HepG2 (cell line): Measurements from ENCODE around the gene CDK10. TPM values are rescaled to one million over a fixed set of nuclear protein-coding genes. Genes with fewer than 3 reads are reported as not detected.

ENCODE experiments used
- ARNT ChIP-seq: fragments of 450-650 bp; IDR thresholded peaks from 2 replicates; pipeline ENCODE4 v1.6.1; 2017
- ELF4 ChIP-seq: sonication (generic); formaldehyde crosslinking; IDR thresholded peaks from 2 replicates; pipeline ENCODE4 v1.5.0; 2020; ENCODE audit warnings: missing genetic modification reagents, mild to moderate bottlenecking, moderate library complexity, borderline replicate concordance
- JUN ChIP-seq: sonication (generic); formaldehyde crosslinking; IDR thresholded peaks from 2 replicates; pipeline ENCODE4 v1.4.0; 2020; ENCODE audit warnings: mild to moderate bottlenecking, missing genetic modification reagents
- NFE2L2 ChIP-seq: fragments of 150-350 bp; IDR thresholded peaks from 2 replicates; pipeline ENCODE4 v1.6.1; 2014; ENCODE audit warnings: low read length
- RELA ChIP-seq: sonication (generic); formaldehyde crosslinking; IDR thresholded peaks from 2 replicates; pipeline ENCODE4 v1.4.0; 2020; ENCODE audit warnings: missing genetic modification reagents
- REPIN1 ChIP-seq: sonication (generic); formaldehyde crosslinking; IDR thresholded peaks from 2 replicates; pipeline ENCODE4 v1.8.0; 2022; ENCODE audit warnings: missing genetic modification reagents, low read depth, mild to moderate bottlenecking, borderline replicate concordance
- SMARCE1 ChIP-seq: fragments of 450-650 bp; IDR thresholded peaks from 2 replicates; pipeline ENCODE4 v1.6.1; 2017; ENCODE audit warnings: borderline replicate concordance
- SNAPC2 ChIP-seq: sonication (generic); formaldehyde crosslinking; IDR thresholded peaks from 2 replicates; pipeline ENCODE4 v1.8.1; 2022; ENCODE audit warnings: mild to moderate bottlenecking, missing genetic modification reagents
- SOX5 ChIP-seq: IDR thresholded peaks from 2 replicates; pipeline ENCODE4 v1.6.1; 2016; ENCODE audit warnings: borderline replicate concordance
- SP1 ChIP-seq, 2 experiments: fragments of 450-650 bp in 1 of 2; sonication (generic) in 1 of 2; formaldehyde crosslinking in 1 of 2; IDR thresholded peaks; 2 replicates each; pipeline versions ENCODE4 v1.4.0 to v1.6.1; 2016 to 2020; ENCODE audit warnings: missing genetic modification reagents in 1 of 2
- SP140L ChIP-seq: sonication (generic); formaldehyde crosslinking; IDR thresholded peaks from 2 replicates; pipeline ENCODE4 v1.4.0; 2020; ENCODE audit warnings: missing genetic modification reagents, borderline replicate concordance
- TBL1XR1 ChIP-seq: fragments of 150-350 bp; IDR thresholded peaks from 2 replicates; pipeline ENCODE4 v1.6.1; 2014; ENCODE audit warnings: borderline replicate concordance, low read length; ENCODE audit not compliant: partially characterized antibody
- ZFP37 ChIP-seq: sonication (generic); formaldehyde crosslinking; IDR thresholded peaks from 2 replicates; pipeline ENCODE4 v1.4.0; 2020; ENCODE audit warnings: missing genetic modification reagents, borderline replicate concordance
- ZNF101 ChIP-seq: sonication (generic); formaldehyde crosslinking; IDR thresholded peaks from 2 replicates; pipeline ENCODE4 v1.4.0; 2020; ENCODE audit warnings: mild to moderate bottlenecking, low read depth, missing genetic modification reagents, borderline replicate concordance
- ZNF251 ChIP-seq: sonication (generic); formaldehyde crosslinking; IDR thresholded peaks from 2 replicates; pipeline ENCODE4 v1.9.0; 2021; ENCODE audit warnings: mild to moderate bottlenecking, missing genetic modification reagents
- ZNF253 ChIP-seq: sonication (generic); formaldehyde crosslinking; IDR thresholded peaks from 2 replicates; pipeline ENCODE4 v1.8.0; 2022; ENCODE audit warnings: mild to moderate bottlenecking, missing genetic modification reagents, borderline replicate concordance
- ZNF333 ChIP-seq: sonication (generic); formaldehyde crosslinking; IDR thresholded peaks from 2 replicates; pipeline ENCODE4 v1.4.0; 2020; ENCODE audit warnings: mild to moderate bottlenecking, missing genetic modification reagents, borderline replicate concordance
- ZNF564 ChIP-seq: sonication (generic); formaldehyde crosslinking; IDR thresholded peaks from 2 replicates; pipeline ENCODE4 v1.8.1; 2023; ENCODE audit warnings: mild to moderate bottlenecking, missing genetic modification reagents
- polyA plus RNA-seq, 8 experiments: library from polyadenylated mRNA; depleted of rRNA in 3 of 8; stranded (reverse) in 7 of 8; unstranded in 1 of 8; fragments of >200 nt; fragmentation: Illumina TruSeq in 4 of 8; extraction: Trizol in 4 of 8; gene quantifications; 2 replicates each; pipeline versions ENCODE4 v1.2.1 to v1.2.3, GENCODE V29; 2011 to 2016; ENCODE audit warnings: low read depth in 4 of 8, missing spikeins in 1 of 8, mixed read lengths in 1 of 8; ENCODE audit not compliant: insufficient read depth in 1 of 8
- total RNA-seq, 5 experiments: library from RNA; depleted of rRNA; stranded (reverse); fragments of >200 nt; fragmentation: Illumina TruSeq; extraction: Trizol; gene quantifications; 2 replicates each; pipeline ENCODE4 v1.2.3, GENCODE V29; 2016; ENCODE audit warnings: low read depth in 1 of 5
- TF ChIP-seq, protein P1 (sequence below): sonication (generic); formaldehyde crosslinking; IDR thresholded peaks from 2 replicates; pipeline ENCODE4 v1.4.0; 2020; ENCODE audit warnings: missing genetic modification reagents, borderline replicate concordance
- TF ChIP-seq, protein P2 (sequence below): sonication (generic); formaldehyde crosslinking; IDR thresholded peaks from 2 replicates; pipeline ENCODE4 v1.4.0; 2020; ENCODE audit warnings: mild to moderate bottlenecking, missing genetic modification reagents
- TF ChIP-seq, protein P3 (sequence below): sonication (generic); formaldehyde crosslinking; IDR thresholded peaks from 2 replicates; pipeline ENCODE4 v1.8.0; 2022; ENCODE audit warnings: missing genetic modification reagents, low read depth, mild to moderate bottlenecking, borderline replicate concordance
- TF ChIP-seq, protein P4 (sequence below): sonication (generic); formaldehyde crosslinking; IDR thresholded peaks from 2 replicates; pipeline ENCODE4 v1.4.0; 2020; ENCODE audit warnings: missing genetic modification reagents

The CDK10 gene
- total and polyA plus RNA-seq, 2 of the 13 experiments (the other 11 are each of a cell fraction or from before 2014, with no cell fraction given): 2.5 to 3.9 TPM

DNA sequence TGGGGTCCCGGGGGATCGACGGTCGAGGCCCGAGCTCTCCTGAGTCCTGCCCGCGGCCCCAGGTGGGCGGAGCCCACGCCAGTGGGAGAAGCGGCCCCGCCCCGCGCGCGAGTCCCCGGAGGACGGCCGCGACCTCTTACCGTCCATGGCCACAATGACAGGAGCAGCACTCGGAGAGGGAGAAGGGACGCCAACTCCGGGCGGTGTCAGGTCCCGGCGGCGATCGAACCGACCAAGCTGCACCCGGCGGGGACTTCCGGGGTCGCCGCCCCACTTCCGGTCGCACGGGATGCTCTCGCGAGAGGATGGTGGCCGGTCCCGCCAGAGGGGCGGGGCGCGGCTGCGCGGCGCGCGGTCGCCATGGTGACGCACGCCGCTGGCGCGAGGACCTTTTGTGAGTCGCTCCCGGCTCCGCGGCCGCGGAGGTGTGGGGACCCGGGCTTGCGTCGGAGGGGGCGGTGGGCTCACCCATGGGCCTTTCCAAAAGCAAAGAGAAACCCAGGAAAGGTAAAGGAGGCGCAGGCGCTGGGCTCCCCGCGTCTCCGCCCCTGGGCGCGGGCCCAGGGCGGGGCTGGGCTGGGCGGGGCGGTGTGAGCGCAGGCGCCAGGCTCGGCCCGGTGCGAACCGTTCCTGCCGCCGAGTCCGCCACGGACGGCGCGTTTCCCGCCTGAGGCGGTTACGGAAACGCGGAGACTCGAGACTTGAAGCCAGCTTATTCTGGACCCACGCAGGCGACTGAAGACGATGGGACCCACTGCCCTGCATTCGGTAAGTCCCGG lies 28.9 kb upstream of the CDK10 start, which contains the start of the genes CHMP1A and SPATA33 (continued):
- TF ChIP-seq ELF4 (CRISPR knock-in tag) (peak; percentile 85; the same call in 1 of the 2 replicates), RELA (CRISPR knock-in tag) (peak; percentile 38; the same call in 1 of the 2 replicates), ZNF333 (CRISPR knock-in tag) (no peak; the same call in 1 of the 2 replicates), ZNF101 (no peak), NFE2L2 (no peak), JUN (CRISPR knock-in tag) (peak; percentile 37; the same call in 1 of the 2 replicates), ZNF253 (CRISPR knock-in tag) (no peak), SOX5 (no peak; the same call in 1 of the 2 replicates), TBL1XR1 (no peak), ZNF251 (CRISPR knock-in tag) (no peak), SP140L (CRISPR knock-in tag) (no peak; the same call in 1 of the 2 replicates), ZNF564 (no peak; the same call in none of the 2 replicates), REPIN1 (CRISPR knock-in tag) (peak; percentile 23), SMARCE1 (no peak), SP1 (IDR thresholded peaks at IDR 0.05) (no peak), SP1 (CRISPR knock-in tag; IDR thresholded peaks at IDR 0.05) (0 out of 2 replicates have a peak, but pooled peaks have one; percentile 71), SNAPC2 (CRISPR knock-in tag) (no peak), ZFP37 (CRISPR knock-in tag) (0 out of 2 replicates have a peak, but pooled peaks have one; percentile 15), ARNT (no peak)
- TF ChIP-seq, protein P1, sequence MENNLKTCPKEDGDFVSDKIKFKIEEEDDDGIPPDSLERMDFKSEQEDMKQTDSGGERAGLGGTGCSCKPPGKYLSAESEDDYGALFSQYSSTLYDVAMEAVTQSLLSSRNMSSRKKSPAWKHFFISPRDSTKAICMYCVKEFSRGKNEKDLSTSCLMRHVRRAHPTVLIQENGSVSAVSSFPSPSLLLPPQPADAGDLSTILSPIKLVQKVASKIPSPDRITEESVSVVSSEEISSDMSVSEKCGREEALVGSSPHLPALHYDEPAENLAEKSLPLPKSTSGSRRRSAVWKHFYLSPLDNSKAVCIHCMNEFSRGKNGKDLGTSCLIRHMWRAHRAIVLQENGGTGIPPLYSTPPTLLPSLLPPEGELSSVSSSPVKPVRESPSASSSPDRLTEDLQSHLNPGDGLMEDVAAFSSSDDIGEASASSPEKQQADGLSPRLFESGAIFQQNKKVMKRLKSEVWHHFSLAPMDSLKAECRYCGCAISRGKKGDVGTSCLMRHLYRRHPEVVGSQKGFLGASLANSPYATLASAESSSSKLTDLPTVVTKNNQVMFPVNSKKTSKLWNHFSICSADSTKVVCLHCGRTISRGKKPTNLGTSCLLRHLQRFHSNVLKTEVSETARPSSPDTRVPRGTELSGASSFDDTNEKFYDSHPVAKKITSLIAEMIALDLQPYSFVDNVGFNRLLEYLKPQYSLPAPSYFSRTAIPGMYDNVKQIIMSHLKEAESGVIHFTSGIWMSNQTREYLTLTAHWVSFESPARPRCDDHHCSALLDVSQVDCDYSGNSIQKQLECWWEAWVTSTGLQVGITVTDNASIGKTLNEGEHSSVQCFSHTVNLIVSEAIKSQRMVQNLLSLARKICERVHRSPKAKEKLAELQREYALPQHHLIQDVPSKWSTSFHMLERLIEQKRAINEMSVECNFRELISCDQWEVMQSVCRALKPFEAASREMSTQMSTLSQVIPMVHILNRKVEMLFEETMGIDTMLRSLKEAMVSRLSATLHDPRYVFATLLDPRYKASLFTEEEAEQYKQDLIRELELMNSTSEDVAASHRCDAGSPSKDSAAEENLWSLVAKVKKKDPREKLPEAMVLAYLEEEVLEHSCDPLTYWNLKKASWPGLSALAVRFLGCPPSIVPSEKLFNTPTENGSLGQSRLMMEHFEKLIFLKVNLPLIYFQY (CRISPR knock-in tag): no peak; the same call in 1 of the 2 replicates
- TF ChIP-seq, protein P2, sequence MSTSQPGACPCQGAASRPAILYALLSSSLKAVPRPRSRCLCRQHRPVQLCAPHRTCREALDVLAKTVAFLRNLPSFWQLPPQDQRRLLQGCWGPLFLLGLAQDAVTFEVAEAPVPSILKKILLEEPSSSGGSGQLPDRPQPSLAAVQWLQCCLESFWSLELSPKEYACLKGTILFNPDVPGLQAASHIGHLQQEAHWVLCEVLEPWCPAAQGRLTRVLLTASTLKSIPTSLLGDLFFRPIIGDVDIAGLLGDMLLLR (CRISPR knock-in tag): peak; percentile 77; the same call in 1 of the 2 replicates
- TF ChIP-seq, protein P3, sequence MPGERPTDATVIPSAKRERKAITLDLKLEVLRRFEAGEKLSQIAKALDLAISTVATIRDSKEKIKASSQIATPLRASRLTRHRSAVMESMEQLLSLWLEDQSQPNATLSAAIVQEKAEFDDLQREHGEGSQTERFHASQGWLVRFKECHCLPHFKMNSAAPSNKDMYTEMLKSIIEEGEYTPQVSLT: no peak
- TF ChIP-seq, protein P4, sequence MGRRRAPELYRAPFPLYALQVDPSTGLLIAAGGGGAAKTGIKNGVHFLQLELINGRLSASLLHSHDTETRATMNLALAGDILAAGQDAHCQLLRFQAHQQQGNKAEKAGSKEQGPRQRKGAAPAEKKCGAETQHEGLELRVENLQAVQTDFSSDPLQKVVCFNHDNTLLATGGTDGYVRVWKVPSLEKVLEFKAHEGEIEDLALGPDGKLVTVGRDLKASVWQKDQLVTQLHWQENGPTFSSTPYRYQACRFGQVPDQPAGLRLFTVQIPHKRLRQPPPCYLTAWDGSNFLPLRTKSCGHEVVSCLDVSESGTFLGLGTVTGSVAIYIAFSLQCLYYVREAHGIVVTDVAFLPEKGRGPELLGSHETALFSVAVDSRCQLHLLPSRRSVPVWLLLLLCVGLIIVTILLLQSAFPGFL: 0 out of 2 replicates have a peak, but pooled peaks have one; percentile 15
